Nucleus accumbens (tissue), 56 donors: ENCODE measurements around the gene GLIS1.

Experiments used
- DNase-seq, 56 donors: peaks; one replicate each; lab custom pipeline; 2025; lab: John Stamatoyannopoulos, UW

The GLIS1 gene

DNA sequence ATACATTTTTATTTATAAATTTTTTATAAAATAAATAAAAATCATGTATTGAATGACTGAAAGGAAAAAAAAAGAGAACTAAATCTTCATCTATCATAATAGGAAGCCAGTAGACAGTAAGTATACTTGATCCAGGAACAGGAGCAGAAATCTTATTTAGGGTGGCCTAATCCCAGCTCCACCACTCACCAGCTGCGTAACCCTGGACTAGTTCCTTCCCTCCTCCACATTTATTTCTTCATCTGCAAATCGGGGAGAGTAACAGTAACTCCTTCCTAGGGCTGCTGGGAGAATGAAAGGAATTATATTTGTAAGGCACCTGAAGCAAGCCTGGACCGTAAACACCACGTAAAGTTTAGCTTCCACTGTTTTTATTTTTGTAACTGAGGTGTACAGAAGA lies 17.9 kb downstream of the GLIS1 start:
- DNase-seq: no peak

DNA sequence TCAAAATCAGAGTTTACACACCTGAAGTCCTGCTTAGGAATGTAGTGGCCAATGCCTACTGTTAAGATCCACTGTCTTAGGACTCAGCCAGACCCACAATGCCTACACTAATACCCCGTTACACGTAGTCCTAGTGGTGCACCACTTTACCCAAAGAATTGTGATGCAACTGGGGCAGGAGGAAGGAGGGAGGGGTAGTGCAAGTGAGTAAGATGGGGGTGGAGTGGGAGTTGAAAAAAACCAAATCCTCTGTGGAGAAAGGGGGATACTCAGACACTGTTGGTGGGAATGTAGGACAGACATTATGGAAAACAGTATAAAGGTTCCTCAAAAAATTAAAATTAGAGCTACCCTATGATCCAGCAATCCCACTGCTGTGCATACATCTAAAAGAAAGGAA lies 19.5 kb downstream of the GLIS1 start:
- DNase-seq: no peak

DNA sequence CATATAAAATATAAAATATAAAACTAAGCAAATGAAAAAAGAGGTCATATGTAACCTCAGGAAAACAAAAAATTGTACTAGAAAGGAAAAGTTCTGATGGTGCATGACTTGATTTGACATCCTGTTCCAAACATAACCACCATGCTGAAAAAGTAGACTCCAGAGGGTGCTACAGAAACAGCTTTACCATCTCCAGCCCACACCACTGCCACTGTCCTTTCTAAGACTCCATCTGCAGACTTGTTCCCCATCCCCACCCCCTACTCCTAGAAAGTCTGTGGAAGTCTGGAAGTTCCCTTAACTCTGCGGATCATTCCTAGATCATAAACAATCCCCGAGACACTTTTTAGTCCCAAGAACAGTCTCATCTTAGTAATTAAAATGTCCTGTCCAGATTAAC lies 20.5 kb downstream of the GLIS1 start:
- DNase-seq: no peak

DNA sequence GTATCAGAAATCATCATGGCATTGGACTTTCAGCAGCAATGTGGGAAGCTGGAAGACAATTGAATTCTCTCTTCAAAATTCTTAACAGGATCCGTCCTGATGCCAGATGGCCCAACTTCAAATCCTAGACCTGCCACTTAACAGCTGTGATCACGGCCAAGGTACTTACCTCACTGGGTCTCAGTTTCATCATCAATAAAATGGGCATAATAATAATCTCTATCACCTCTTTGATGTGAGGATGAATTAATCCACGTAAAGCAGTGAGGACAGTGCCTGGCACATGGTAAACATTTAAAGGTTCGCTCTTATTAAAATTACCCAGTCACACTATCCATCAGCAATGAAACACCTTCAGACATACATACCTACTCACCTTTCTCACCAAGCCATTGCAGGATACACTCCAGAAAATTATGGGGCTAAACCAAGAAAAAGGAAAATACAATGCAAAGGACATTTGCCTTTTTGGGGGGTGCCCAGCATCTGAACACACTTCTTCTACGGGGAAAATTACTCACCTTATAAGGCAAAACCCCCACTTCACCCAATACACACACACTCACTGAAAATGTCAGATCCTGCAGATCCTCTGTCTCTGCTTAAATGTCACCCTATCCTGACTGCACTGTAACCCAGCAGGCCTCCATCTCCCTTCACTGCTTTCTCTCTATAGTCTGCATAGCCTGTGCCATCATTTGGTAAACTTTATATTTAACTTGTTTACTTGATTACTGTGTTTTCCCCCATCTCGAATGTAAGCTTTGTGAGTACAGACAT lies 21.7 kb downstream of the GLIS1 start:
- no peak for DNase-seq

DNA sequence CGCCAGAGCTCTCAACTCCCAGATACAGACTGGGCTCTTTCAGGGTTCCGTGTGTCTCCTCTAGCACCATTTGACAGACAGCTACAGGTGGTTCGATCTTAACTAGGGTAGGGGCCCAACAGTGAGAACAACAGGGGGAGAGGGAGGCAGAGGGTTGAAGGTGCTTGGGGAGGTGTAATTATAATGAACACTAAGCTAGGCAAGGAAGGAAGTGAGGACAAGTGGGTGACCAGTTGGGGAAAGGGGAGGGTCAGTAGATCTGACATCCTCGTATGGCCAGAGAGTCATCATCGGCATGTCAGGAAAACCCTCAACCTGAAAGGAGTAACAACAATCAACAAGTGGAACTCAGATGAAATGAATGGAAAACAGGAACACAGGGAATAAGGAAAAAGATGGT lies 22.8 kb downstream of the GLIS1 start:
- DNase-seq: no peak

DNA sequence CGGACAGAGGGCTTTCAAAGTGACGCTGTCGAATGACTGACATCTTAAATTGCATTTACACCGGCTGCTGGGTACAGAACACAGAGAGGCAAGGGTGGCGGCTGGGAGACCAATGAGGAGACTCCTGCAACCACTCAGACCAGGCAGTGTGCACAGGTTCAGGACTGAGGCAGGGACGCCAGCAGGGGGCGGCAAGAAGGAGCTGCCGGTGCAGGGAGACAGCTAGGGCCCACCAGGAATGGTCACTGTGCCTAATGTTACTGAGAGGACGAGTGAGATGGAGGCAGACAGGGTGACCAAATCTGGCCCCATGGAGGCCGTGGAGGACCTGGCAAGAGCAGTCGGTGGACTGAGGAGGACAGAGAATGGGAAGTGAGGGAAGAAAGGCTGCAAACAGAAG lies 23.5 kb downstream of the GLIS1 start:
- no peak for DNase-seq

DNA sequence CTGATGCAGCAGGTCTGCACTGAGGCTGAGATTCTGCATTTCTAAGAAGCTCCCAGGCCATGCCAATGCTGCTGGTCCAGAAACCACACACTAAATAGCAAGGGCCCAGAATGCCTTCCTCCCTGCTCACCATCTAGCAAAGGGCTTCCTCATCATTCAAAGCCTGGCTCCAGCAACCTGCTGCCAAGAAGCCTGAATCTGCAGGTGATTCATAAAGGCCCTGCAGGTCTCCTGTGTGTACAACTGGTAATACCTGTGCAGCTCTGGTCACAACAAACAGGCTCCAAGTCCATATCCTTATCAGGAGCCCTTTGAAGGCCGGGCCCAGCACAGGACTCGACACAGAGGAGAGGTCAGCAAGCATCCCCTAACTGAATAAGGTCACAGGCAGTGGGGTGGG lies 26.7 kb downstream of the GLIS1 start:
- no peak for DNase-seq

DNA sequence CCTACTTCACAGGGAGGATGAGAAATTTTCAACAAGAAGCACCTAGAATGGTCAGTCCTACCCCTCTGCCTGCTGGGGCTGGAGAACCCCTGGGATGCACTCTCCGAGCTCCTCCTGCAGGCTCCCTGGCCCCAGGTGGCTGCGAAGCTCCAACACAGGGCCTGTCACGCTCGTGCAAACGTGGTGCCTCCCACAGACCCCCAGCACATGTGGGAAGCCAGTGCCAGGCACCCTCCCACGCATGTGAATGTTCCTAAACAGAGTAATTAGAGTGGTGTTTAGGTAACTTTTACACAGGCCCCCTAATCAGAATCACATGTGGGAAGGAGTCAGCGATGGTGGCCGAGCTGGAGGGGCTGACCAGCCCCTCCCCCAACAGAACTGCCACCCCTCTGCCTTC lies 28.4 kb downstream of the GLIS1 start:
- DNase-seq: peak in 3 of 56 donors; percentile 0 to 15 (median 3)

DNA sequence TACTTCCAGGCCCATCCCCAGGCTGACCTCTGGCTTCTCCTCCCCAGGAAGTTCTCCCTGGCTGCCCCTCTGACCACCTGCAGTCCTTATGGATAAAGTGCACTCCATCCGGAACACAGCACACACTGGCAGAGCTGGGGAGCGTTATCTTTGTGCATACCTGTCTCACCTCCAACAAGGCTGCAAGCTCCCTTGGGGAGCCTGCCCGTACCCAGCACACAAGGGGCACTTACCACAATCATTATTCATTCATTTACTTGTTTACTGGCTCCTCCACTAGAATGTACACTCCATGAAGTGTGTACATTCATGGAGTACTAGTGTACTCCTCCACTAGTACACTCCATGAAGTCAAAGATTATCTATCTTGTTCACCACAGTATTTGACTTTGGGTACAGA lies 30.3 kb downstream of the GLIS1 start:
- no peak for DNase-seq

DNA sequence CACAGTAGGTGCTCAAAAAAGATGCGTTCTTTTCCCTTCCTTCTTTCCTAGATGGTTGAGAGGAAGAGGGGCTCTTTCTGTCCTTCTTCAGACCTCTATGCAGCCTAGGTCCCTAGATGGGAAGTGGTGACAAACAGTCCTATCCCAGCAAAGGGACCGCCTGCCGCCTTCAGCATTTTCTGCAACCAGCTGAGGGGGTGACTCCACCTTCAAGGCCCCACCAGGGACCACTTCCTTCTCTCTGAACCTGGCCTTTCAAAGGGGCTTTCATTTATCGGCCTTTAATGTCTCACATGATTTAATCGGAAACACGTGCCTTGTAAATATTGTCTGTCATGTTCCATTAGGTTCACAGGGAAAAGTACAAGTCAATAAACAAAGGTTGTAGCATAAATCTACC lies 32.6 kb downstream of the GLIS1 start:
- no peak for DNase-seq

DNA sequence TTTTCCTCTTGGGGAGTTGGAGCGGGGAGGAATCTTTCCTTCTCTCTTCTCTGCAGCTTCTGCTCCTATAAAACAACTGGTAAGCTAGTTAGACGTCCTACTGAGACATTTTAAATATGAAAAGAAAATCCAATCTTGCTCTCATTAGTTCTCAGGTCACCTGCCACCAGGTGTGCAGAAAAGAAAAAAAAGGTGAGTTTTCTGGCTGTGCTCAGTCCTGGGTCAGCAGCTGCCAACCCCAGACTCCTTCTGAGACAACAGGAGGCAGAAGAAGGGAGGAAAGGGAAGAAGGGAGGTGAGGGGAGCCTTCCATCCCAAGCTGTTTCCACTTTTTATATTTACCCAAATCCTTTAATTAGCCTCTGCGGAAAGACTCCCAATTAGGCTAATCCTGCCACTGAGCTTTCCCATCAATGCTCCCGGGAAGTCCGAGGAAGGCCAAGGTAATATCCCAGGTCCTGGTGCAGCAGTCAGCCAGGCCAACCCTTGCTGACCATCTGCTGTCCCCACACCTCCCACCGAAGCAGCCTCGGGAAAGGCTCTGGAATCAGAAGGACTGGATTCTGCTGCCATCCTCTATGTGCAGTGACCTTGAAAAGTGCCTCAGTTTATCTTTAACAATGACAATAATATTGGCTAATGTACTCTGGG lies 33.4 kb downstream of the GLIS1 start:
- DNase-seq: no peak

DNA sequence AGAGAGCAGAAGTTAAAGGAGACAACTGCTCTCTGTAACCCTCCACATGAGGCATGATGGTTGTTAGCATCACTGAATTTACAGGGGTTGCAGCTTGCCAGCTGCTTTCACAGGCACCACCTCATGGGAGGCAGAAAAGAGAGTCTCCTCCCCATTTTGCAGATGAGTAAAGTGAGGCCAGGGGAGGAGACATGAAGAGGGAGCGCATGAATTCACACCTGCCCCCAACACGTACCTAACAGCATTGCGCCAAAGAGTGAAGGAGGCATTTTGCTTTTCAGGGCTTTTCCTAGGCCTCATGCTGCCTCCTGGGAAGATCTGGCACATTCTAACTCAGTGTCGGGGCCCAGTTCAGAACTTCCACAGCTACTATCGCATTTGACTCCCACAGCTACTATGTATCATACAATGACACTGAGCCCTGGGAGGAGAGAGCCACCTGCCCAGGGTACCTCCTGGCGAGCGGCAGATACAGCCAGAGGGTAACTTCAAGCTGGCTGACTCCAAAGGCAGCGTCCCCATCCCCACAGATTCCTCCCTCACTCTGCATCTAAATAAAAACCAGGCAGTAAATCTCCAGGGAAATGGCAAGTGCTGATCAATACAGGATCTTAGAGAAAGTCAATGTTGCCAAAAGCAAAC lies 34.0 kb downstream of the GLIS1 start:
- no peak for DNase-seq

DNA sequence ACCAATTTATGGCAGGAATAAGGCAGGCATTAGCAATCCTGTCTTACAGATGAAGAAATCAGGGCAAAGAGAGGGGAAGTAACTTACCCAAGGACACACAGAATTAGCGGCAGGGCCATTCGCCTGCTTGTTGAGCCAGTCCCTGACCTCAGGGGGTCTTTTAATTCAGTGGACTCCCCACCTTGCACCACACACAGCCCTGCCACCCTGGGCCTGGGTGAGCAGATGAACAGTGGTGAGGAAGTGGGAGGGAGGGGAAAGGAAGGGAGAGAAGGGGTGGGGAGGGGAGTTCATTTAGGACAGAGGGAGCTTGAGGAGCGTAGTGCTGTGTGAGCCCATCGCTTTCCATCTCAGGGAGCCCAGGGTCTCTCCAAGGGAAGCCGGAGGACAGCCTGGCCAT lies 34.7 kb downstream of the GLIS1 start:
- no peak for DNase-seq

DNA sequence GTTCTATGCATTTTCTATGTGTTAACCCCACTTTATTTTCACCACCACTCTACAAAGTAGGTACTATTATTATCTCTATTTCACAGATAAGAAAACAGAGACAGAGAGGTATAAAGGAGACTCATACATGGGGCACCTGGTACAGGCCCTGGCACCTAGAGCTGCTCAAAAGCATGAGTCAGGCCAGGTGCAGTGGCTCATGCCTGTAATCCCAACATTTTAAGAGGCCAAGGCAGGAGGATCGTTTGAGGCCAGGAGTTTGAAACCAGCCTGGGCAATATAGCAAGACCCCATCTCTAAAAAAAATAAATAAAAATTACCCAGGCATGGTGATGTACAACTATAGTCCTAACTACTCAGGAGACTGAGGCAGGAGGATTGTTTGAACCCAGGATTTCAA lies 35.8 kb downstream of the GLIS1 start:
- DNase-seq: no peak

DNA sequence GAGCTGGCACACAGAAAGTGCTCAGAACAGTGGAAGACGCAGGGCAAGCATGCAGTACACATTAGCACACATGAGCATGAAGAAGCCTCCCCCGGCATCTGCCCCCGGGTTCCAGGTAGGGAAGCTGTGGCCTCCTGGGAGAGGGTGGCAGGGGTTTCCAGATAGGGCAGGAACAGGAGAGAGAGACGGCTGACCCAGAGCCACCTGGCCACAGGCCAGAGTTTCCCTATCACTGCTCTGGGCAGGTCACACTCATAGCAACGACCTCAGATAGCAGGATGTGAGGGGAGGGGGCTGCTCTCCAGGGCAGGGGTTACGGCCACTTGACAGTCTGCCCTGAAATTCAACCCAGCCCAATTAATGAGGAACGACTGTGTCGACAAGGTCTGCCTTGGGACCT lies 36.6 kb downstream of the GLIS1 start:
- no peak for DNase-seq

DNA sequence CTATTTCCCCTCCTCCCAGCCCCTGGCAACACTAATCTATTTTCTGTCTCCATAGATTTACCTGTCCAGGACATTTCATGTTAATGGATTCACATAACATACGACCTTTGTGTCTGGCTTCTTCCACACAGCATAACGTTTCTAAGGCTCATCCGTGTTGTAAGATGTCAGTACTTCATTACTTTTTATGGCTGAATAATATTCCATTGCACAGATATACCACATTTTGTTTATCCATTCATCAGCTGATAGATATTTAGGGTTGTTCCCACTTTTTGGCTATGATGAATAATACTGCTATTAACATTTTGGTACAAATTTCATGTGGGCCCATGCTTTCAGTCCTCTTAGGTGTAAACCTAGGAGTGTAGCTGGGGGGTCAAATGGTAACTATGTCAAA lies 38.2 kb downstream of the GLIS1 start:
- DNase-seq: no peak

DNA sequence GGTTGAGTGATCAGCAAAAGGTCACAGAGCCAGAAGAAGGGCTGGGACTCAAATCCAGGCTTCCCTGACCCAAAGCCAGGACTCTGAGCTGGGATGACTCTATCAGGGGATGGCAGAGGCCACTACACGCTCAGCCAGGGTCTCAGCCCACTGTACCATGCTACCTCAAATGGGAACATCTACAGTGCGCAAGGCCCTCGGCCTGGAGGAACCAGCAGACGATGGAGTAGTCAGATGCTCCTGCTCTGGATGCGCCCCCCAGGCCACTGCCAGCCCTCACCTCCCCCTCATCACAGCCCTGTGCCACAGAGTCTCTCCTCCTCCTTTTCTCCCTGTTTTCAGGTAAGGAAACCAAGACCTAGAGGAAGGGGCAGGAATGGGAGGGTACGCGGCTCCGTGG lies 39.0 kb downstream of the GLIS1 start:
- DNase-seq: no peak

DNA sequence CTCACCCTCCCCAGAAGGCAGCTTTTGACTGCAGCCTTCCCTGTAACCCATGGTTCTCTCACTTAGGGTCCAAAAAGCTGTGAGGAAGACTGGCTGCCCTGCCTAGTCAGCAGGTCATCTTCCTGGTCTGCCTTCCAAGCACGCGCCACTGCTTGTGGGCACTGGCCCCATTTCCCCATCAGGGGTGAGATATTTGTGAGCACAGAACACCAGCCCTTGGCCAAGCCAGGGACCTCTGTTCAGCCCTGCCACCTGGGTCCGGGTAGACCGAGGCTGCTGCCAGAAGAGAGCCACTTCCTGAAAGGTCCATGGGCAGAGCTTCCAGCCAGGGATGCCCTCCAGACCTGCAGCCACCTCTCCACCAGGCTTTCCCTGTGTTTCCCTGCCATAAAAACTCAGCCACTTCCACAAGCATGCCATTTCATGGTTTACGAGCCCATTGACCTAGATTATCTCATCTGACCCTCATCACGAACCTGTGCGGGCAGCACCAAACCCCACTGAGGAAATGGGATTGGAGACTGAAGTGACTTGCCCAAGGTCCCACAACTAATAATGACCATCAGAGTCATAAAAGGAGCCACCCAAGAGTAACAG lies 40.5 kb downstream of the GLIS1 start:
- DNase-seq: no peak

DNA sequence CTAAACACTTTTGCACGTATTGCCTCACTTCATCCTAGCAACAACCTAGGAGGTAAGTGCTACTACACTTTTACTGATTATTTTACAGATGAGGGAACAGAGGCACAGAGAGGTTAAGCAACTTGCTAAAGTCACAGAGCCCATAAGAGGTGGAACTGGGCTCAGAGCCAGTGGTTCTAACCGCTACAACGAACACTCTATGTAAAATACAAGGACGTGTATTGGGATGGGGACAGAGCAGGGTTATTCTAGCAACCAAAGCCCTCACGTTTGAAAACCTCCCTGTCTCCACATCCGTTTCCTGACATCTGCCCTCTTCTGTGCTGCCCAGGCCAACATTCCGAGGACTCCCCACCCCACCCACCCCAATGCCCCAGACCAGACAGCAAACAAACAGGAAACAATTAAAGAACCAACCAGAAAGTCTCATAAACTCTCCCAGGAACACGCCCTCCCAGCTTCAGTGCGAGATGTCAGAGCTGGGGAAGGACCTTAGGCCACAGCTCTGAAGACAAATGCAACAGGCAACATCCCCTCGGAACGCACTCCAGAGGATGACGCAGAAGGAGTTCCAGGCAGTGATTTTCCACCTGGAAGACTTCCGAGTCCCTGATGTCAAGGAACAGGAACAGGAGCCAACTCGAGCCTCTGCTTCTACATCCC lies 41.1 kb downstream of the GLIS1 start:
- DNase-seq: no peak

DNA sequence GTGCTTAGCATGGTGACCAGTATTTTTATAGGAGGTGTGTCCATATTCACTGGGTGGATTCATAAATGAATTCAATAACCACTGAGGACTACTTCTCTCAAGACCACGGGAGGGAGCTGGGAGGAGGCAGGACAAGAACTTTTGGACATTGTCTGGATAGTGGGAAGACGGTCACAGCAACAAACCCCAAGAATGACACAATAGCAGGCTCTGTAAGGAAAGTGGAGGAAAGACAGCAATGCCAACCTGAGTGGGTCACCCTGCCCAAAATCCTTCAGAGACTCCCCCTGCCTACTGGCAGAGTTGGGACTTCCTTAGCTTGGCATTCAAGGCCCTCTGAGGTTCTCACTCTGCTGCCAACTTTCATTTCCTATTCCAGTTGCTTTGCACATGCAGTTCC lies 42.0 kb downstream of the GLIS1 start:
- no peak for DNase-seq

DNA sequence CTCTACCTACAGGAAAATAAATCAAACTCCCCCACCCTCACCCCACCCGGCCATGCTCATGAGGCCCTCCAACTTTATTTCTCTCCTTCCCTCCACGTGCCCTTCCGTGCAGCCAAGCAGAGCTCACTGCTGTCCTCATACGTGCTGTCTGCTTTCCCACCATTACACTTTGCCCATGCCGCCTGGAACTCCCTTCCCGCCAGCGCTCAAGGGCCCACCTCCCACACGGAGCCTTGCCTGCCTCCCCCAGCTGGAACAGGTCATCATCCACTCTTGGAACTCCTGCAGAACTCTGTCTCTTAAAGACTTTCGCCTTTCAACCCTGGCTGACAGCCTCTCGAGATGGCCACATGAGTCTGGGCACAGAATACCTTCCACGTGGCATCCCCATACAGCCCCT lies 42.4 kb downstream of the GLIS1 start:
- no peak for DNase-seq
